Breast epithelium (tissue), 4 donors: Measurements from ENCODE around the gene SRL. TPM values are rescaled to one million over a fixed set of nuclear protein-coding genes. Genes with fewer than 3 reads are reported as not detected.

Experiments used
- DNase-seq, 2 donors: peaks; one replicate each; pipeline ENCODE4 v3.0.0-alpha.2; 2019; ENCODE audit warnings: low spot score in 2 of 2
- H3K27ac ChIP-seq, 2 donors: fragments of 200-600 bp; sonication (generic) in 1 of 2; one replicate each; pipeline ENCODE4 v1.5.1; 2016 to 2019; ENCODE audit warnings: mild to moderate bottlenecking in 1 of 2
- H3K27me3 ChIP-seq, 2 donors: fragments of 200-600 bp; sonication (generic) in 1 of 2; one replicate each; pipeline versions ENCODE4 v1.5.1 to v1.6.0; 2017 to 2019; ENCODE audit warnings: control low read depth in 1 of 2, mild to moderate bottlenecking in 1 of 2
- H3K36me3 ChIP-seq: fragments of 200-600 bp; one replicate; pipeline ENCODE4 v1.5.1; 2019
- H3K4me1 ChIP-seq, 2 donors: fragments of 200-600 bp; sonication (generic); one replicate each; pipeline ENCODE4 v1.5.1; 2016 to 2019; ENCODE audit warnings: control low read depth in 1 of 2
- H3K4me3 ChIP-seq, 3 donors: fragments of 200-600 bp; sonication (generic); 1 replicate in 2 of 3; 2 replicates in 1 of 3; pipeline ENCODE4 v1.5.1; 2016 to 2019; ENCODE audit warnings: mild to moderate bottlenecking in 3 of 3, moderate library complexity in 2 of 3
- H3K9me3 ChIP-seq, 2 donors: fragments of 200-600 bp; sonication (generic) in 1 of 2; one replicate each; pipeline ENCODE4 v1.5.1; 2016 to 2019; ENCODE audit warnings: control low read depth in 1 of 2
- POLR2A ChIP-seq: fragments of 450-650 bp; IDR thresholded peaks from one replicate; pipeline ENCODE4 v1.6.1; 2016; ENCODE audit warnings: antibody characterized with exemption, mild to moderate bottlenecking, moderate library complexity
- POLR2AphosphoS5 ChIP-seq, 3 donors: sonication (generic); formaldehyde crosslinking; IDR thresholded peaks; one replicate each; pipeline ENCODE4 v1.6.1; 2017; ENCODE audit warnings: antibody characterized with exemption in 3 of 3
- intact Hi-C: fragments of 100-400 bp; cut with DNase I; formaldehyde crosslinking; loops from one replicate; pipeline ENCODE4 v1.15.1; 2023; ENCODE audit warnings: low total_unique reads
- total RNA-seq, 3 donors: library from RNA; depleted of rRNA; stranded (reverse); fragments of >200 nt; gene quantifications; one replicate each; pipeline ENCODE4 v1.1.0, GENCODE V29; 2016
- TF ChIP-seq, protein P1 (sequence below), 3 donors: fragments of 450-650 bp; IDR thresholded peaks; one replicate each; pipeline ENCODE4 v1.5.1; 2016 to 2017; ENCODE audit warnings: antibody characterized with exemption in 3 of 3, mild to moderate bottlenecking in 3 of 3, moderate library complexity in 3 of 3

SRL gene
- total RNA-seq, 3 donors from 2014 or later = 0.32 to 0.98 (median 0.44) TPM

DNA sequence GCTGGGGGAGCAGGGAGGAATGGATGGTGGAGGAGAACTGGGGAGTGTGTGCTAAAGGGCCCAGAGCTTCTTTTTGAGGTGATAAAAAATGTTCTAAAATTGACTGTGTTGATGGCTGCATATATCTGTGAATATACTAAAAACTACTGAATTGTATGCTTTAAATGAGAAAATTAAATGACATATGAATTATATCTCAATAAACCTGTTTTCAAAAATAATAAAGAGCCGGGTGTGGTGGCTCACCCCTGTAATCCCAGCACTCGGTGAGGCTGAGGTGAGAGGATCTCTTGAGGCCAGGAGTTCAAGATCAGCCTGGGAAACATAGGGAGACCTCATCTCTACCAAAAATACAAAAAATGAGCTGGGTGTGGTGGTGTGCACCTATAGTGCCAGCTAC is 16.8 kb downstream of the SRL start:
- intact Hi-C loops = no loop called here
- H3K4me3 ChIP-seq = no peak overlapping the region

DNA sequence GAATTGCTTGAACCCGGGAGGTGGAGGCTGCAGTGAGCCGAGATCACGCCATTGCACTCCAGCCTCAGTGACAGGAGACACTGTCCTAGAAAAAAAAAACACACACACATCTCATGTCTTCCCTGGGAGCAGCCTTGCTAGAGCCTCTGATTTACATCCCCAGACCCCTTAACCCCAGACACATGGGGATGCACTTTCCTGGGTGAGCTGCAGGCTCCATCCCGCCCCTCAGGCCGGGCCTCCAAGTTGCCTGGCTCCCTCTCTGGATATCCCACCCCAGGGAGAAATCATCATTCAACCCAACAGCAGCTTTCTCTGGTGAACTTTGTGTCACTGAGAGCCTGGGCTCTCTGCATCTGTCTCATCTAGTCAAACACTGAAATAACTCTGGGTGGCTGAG is 21.5 kb downstream of the SRL start:
- Histone ChIP-seq H3K4me1 (no peaks in the 10 kb centered on the region), H3K36me3 (no peaks in the 10 kb centered on the region), H3K9me3 (no peaks in the 10 kb centered on the region), H3K27me3 (no peaks in the 10 kb centered on the region), H3K27ac (no peak overlapping the region), H3K4me3 (no peak overlapping the region)
- TF ChIP-seq, protein P1, sequence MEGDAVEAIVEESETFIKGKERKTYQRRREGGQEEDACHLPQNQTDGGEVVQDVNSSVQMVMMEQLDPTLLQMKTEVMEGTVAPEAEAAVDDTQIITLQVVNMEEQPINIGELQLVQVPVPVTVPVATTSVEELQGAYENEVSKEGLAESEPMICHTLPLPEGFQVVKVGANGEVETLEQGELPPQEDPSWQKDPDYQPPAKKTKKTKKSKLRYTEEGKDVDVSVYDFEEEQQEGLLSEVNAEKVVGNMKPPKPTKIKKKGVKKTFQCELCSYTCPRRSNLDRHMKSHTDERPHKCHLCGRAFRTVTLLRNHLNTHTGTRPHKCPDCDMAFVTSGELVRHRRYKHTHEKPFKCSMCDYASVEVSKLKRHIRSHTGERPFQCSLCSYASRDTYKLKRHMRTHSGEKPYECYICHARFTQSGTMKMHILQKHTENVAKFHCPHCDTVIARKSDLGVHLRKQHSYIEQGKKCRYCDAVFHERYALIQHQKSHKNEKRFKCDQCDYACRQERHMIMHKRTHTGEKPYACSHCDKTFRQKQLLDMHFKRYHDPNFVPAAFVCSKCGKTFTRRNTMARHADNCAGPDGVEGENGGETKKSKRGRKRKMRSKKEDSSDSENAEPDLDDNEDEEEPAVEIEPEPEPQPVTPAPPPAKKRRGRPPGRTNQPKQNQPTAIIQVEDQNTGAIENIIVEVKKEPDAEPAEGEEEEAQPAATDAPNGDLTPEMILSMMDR (IDR thresholded peaks at IDR 0.05) = no peak
- no peak for TF ChIP-seq POLR2AphosphoS5 (IDR thresholded peaks at IDR 0.05)
- TF ChIP-seq POLR2A = no peak
- intact Hi-C loops = no loop called here
- DNase-seq = no peak

More for the DNA sequence above, 16.8 kb downstream of the SRL start:
- Histone ChIP-seq H3K27ac (no peak overlapping the region), H3K36me3 (no peaks in the 10 kb centered on the region), H3K4me1 (no peaks in the 10 kb centered on the region), H3K9me3 (no peaks in the 10 kb centered on the region), H3K27me3 (no peaks in the 10 kb centered on the region)
- no peak for DNase-seq
- TF ChIP-seq POLR2AphosphoS5 (IDR thresholded peaks at IDR 0.05) = no peak
- TF ChIP-seq, protein P1 (IDR thresholded peaks at IDR 0.05) = no peak
- TF ChIP-seq POLR2A = no peak

DNA sequence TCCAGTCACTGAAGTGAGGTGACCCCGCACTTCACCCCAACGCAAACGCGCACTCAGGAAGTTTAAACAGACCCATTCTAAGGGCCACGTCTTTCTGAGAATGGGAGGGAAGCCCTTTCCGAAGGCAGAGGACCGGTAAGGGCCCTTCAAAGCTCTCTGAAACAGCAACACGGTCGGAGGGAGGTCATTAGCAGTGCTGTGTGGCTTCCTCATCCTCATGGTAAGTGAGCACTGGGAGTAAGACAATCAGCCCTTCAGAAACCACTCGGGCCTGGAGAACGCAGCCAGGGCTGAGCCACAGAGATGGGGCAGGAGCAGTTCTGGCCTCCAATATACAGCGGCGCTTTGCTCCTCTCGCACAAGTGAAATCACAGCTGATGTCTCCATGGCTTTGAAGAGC is 23.7 kb downstream of the SRL start:
- Histone ChIP-seq H3K27me3 (no peaks in the 10 kb centered on the region), H3K9me3 (no peaks in the 10 kb centered on the region), H3K4me1 (no peaks in the 10 kb centered on the region), H3K4me3 (peak overlapping the region in 1 of 3 donors; percentile 25), H3K36me3 (no peaks in the 10 kb centered on the region), H3K27ac (peak overlapping the region in 1 of 2 donors; percentile 66)
- no peak for TF ChIP-seq POLR2AphosphoS5 (IDR thresholded peaks at IDR 0.05)
- TF ChIP-seq, protein P1 (IDR thresholded peaks at IDR 0.05) = no peak
- no peak for TF ChIP-seq POLR2A
- no peak for DNase-seq
- intact Hi-C loops = no loop called here

DNA sequence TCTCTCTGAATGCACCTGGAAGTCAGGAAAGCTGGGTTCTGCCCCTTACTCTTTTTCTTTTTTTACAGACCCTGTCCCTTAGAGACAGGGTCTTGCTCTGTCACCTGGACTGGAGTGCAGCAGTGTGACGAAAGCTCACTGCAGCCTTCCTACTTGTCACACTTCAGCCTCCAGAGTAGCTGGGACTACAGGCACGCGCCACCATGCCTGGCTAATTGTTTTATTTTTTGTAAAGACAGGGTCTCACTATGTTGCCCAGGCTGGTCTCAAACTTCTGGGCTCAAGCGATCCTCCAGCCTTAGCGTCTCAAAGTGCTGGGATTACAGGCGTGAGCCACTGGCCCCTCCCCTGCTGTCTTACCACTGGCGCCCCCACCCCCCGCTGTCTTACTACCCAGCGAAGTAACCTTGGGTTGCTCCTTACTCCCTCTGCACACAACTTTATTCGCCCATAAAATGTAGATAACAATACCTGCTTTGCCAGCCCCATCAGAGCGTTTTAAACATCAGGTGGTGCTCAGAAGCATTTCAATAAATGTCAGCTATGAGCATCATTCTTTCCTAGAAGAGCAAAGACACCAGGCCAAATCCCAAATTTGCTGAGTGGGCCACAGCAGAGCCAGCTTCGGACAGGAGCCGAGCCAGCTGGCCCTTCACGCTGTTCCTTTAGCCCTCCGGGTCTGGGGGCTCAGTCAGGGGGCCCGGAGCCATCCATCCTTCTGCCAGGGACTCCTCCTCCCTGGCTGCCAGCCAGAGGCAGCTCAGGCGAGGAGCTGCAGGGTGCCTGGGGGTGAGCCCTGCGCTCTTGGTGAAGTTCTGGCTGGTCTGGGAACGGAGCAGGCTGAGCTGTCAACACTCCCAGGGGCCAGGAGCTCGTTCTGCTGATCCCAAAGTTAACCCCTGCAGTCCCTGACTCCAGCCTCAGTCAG is 24.4 kb downstream of the SRL start:
- H3K27me3 ChIP-seq = no peaks in the 10 kb centered on the region
- peak overlapping the region in 1 of 3 donors; percentile 25 for H3K4me3 ChIP-seq
- no peak for DNase-seq
- no peaks in the 10 kb centered on the region for H3K4me1 ChIP-seq
- TF ChIP-seq, protein P1 (IDR thresholded peaks at IDR 0.05) = no peak
- TF ChIP-seq POLR2A (no peak), POLR2AphosphoS5 (IDR thresholded peaks at IDR 0.05) (no peak)
- no peaks in the 10 kb centered on the region for H3K9me3 ChIP-seq
- intact Hi-C loops = no loop called here
- no peaks in the 10 kb centered on the region for H3K36me3 ChIP-seq
- H3K27ac ChIP-seq = peak overlapping the region in 1 of 2 donors; percentile 48

DNA sequence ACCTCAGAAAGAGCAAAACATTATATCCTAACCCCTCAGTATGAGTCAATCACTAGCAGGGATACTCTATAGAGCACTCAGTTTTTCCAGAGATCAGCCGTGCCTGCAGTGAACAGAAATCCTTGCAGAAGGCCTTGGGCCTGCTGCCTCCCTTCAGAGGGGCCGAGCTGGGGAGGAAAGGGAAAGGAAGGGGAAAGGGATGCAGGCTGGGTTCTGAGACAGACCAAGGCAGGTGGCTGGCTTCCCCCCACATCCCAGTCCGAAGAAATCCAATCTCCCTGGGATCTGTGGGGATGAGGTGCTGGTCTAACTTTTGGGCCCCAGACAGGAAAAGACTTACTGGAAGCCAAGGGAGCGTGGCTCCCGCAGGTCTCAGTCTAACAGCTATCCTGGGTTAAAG is 25.3 kb downstream of the SRL start:
- Histone ChIP-seq H3K4me1 (no peaks in the 10 kb centered on the region), H3K27ac (no peak overlapping the region)
- DNase-seq = no peak

More for the DNA sequence above, 25.3 kb downstream of the SRL start:
- Histone ChIP-seq H3K36me3 (no peaks in the 10 kb centered on the region), H3K4me3 (no peak overlapping the region), H3K27me3 (no peaks in the 10 kb centered on the region), H3K9me3 (no peaks in the 10 kb centered on the region)
- TF ChIP-seq, protein P1 (IDR thresholded peaks at IDR 0.05) = no peak
- TF ChIP-seq POLR2A = no peak
- no peak for TF ChIP-seq POLR2AphosphoS5 (IDR thresholded peaks at IDR 0.05)
- intact Hi-C loops = no loop called here
